NCI-H524 treated with DMSO at 0.1 percent for 48 hours (cell line): ENCODE measurements around the gene STX5.
"Not testable (repeated sequence)": the region's sequence is repeated elsewhere in the genome, so short reads cannot be mapped to it uniquely, and the experiment has no call there.

ENCODE experiments used
- DNase-seq: peaks from one replicate; lab custom pipeline; 2025; lab: John Stamatoyannopoulos, UW

STX5 gene

GRCh38 chr11:62828130-62828529 is 3.7 kb downstream of the STX5 start:
- not testable (repeated sequence) for DNase-seq

DNA sequence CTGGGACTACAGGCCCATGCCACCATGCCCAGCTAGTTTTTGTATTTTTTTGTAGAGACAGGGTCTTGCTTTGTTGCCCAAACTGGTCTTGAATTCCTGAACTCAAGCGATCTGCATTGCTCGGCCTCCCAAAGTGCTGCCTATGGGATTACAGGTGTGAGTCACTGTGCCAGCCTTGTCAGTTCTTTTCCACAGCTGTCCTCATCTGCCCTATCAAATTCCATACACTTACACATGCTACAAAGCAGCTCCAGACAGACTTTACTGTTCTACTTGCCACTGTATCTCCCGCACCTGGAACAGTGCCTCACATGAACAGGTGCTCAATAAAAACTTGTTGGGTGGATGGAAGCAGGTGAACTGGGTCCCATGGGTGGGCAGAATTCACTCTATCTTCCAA is 8.2 kb downstream of the STX5 start:
- no peak for DNase-seq

- no peak for DNase-seq
Observed at GRCh38 chr11:62817129-62817528, 14.7 kb downstream of the STX5 start.

GRCh38 chr11:62816557-62816956 is 15.3 kb downstream of the STX5 start:
- no peak for DNase-seq

- DNase-seq = no peak
Observed at GRCh38 chr11:62811659-62812058, 20.2 kb downstream of the STX5 start.

DNA sequence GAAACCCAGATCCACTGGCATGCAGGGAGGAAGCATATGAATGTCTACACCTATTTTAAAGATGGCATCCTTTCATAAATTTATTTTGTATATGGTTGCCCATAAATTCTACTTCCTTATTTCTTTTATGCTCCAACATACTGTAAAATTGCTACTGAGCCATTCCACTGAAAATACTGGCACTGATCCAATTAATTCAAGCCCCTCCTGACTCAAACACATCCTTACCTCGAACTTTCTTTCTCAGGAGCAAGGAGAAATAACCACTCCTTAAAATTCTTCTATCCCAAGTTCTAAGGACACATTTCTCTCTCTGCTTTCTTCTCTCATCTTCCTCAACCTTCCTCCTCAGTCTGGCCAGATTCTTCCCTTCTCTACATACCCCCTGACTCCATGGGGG is 21.1 kb downstream of the STX5 start:
- DNase-seq = no peak

- DNase-seq = no peak
Observed at GRCh38 chr11:62806611-62807121, 25.2 kb downstream of the STX5 start.

DNA sequence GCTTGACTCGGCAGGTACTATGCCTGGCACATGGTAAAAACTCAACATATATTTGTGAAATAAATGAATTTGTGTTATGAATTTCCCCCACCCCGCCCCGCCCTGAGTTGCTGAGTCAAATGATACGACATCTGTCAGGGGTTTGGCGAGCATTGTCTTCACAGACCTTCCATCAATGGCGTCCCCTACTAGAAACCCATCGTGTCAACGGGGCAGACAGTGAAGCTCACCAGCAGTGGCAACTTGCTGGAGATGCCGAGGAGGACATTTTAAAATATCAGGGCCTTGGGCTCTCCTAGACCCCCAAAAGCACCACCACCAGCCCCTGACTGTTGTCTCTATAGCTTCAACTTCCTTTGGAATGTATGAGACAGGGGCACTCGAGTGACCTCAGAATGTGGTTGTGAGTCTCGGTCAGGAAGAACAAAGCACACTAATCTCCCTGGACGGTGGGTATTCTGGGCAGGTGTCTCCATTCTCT is 25.9 kb downstream of the STX5 start:
- DNase-seq = peak; percentile 21

DNA sequence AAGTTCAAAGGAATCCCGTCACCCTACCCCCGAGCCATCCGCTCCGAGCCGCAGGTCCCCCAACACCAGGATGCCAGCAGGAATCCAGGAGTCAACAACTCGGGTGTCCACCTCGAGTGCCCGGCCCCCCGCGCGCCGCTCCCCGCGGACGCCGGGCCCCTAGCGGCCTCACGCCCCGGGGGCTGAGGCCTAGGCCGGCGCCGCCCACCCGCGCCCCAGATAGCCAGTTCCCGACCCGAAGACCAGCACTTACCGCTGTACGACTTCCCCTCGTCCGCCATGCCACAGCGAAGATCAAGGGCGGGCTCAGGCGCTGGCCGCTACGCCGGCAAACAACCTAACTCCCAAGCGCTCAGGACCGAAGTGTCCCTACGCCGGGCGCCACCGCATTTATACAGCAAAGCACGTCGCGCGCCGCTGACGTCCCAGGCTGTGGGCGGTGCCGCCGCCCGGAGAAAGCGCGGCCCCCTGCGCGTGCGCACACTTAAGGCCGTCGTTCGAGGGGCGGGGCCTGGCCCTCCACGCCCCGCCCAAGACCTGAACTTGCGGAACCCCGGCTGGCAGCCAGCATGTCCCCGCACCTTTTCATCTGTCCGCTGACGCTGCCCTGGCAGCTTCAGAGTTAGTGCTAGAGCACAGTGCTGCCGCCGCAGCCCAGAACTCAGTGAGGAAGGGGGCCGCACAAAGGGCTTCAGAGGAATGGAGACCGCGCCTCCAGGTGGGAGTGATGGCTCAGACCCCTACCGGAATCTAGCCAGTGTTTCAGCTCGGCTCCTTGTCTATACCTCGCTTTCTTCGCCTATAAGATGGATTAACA is 26.6 kb downstream of the STX5 start, which contains the start of gene NXF1:
Gene NXF1 (minus strand): TSS at position 365 of the 817 bp plus-strand sequence. CDS start 84 bp downstream, at position 281.
- peak; percentile 33 for DNase-seq

GRCh38 chr11:62804310-62805075 is 27.4 kb downstream of the STX5 start:
- DNase-seq = no peak

- DNase-seq = no peak
Observed at GRCh38 chr11:62801071-62801470, 30.8 kb downstream of the STX5 start.

- DNase-seq = no peak
Observed at GRCh38 chr11:62799486-62799885, 32.4 kb downstream of the STX5 start.

GRCh38 chr11:62796281-62796680 is 35.6 kb downstream of the STX5 start:
- no peak for DNase-seq

DNA sequence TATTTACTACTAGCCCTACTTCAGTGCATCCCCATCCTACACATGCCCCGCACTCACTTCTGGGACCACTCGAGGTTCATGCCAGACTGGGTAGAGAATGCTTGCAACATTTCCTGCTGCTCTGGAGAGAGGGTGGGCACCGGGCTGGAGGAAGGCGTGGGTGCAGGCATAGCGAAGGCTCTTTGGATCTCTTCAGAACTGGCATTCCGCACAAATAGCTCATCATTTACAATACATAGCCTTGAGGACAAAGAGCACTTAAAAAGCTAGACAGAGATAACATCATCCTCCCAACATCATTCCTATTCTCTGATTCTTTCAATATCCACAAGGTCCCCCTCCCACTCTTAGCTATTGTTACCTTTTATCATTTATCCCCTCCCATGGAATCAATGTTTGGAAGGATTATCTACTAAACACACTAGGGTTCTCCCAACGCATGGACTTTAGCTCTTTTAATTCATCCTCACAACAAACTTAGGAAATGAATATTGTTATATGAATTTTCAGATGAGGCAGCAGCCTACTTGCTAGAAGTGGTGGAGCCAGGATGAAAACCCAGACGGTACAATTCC is 37.6 kb downstream of the STX5 start:
- DNase-seq = no peak

DNA sequence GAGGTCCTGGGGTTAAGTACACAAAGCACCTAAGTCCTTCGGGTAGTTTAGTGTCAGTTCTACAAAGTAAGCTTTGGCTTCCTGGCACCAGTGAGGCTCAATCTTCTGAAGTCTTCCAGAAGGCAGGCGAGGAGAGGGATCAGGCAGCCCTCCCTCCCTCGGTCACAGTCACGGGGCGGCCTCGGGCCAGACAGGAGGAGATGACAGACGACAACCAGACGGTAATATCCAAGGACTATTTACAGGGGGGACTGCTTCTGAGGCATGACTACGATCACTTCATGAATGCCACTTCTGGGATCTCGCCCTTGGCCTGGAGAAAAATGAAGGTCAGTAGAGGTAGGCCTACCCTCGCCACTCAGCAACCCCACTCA is 39.7 kb downstream of the STX5 start:
- no peak for DNase-seq

DNA sequence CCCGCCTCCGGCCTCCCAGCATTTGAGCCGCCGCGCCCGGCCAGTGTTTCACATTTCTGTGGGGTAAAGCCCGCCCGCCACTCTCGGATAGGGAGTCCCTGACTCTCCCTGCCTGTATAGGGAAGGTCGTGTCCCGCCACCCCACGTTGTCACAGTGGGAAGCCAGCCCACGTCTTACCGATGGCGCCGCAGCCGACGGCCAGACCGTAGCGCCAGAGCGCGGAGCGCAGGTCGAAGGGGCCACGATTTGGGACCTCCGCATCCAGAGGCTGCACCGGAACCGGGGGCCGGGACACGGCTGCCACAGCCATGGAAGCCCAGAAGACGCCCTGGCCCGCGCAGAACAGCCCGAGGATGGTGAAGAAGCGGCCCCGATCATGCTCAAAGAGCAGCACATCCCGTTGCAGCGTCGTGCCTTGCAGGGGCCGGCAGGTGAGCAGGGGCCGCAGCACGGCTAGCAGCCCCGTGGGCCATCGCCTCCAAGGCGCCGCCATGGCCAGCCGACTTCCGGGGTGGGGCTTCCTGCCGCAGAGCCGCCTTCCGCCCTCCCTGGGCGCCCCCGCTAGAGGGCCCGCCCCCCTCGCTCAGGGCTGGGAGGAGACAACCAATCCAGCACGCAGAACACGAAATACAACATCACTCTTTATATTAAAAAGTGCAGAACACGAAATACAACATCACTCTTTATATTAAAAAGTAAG is 40.2 kb downstream of the STX5 start, which contains the start of gene TMEM223:
Gene TMEM223 (minus strand): TSS at position 506 of the 701 bp plus-strand sequence. CDS start 12 bp downstream, at position 494.
- no peak for DNase-seq

GRCh38 chr11:62789576-62789975 is 42.3 kb downstream of the STX5 start:
- no peak for DNase-seq

DNA sequence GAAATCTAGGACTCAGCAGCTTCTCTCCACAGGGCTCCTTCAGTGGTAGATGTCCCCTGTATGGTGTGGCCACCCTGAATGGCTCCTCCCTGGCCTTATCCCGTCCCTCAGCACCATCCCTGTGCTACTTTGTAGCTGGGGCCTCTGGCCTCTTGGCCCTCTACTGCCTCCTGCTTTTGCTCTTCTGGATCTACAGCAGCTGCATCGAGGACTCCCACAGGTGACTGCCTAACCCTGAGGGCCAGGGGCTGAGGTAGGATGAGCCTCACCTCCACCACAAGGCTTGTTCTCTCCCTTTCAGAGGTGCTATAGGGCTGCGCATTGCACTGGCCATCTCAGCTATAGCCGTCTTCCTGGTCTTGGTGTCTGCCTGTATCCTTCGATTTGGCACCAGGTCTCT is 42.9 kb downstream of the STX5 start:
- DNase-seq = no peak

- peak; percentile 68 for DNase-seq
Observed at GRCh38 chr11:62787005-62787759, 44.7 kb downstream of the STX5 start, which contains the start of gene TMEM179B. TMEM179B (plus strand) TSS chr11:62787402; CDS start chr11:62787432, 30 bp downstream.

DNA sequence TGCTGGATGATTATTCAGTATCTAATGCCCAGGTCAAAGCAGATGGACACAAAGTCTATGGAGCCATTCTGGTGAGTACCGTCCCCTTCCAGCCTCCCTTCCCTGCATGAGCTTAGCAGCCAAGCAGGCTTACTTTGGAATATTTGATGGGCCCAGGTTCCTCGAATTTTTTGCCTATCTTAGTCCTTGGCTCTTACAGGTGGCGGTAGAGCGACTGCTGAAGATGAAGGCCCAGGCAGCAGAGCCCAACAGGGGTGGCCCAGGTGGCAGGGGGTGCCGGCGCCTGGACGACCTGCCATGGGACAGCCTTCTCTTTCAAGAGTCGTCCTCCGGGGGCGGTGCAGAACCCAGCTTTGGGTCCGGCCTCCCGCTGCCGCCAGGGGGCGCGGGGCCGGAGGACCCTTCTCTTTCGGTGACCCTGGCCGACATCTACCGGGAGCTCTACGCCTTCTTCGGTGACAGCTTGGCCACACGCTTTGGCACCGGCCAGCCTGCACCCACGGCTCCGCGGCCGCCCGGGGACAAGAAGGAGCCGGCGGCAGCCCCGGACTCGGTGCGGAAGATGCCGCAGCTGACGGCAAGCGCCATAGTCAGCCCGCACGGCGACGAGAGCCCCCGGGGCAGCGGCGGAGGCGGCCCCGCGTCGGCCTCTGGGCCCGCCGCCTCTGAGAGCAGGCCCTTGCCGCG is 45.4 kb downstream of the STX5 start:
- DNase-seq = peak; percentile 34
